Adrenal gland (tissue), 5 donors: ENCODE data around the gene SMURF2.

ENCODE experiments used
- POLR2A ChIP-seq, 2 donors: fragments of 450-650 bp; IDR thresholded peaks; one replicate each; pipeline ENCODE4 v1.6.1; 2017; ENCODE audit warnings: antibody characterized with exemption in 2 of 2, mild to moderate bottlenecking in 2 of 2, moderate library complexity in 1 of 2
- TF ChIP-seq, protein P1 (sequence below), 6 experiments: fragments of 450-650 bp in 4 of 6; fragments of 200-600 bp in 2 of 6; sonication (generic) in 1 of 6; IDR thresholded peaks; 1 replicate in 5 of 6; 2 replicates in 1 of 6; pipeline versions ENCODE4 v1.5.1 to v1.8.0; 2016 to 2021; ENCODE audit warnings: antibody characterized with exemption in 6 of 6, mild to moderate bottlenecking in 2 of 6, moderate library complexity in 1 of 6
- donor health status: DM: no; HTN: no; CAD: no.

DNA sequence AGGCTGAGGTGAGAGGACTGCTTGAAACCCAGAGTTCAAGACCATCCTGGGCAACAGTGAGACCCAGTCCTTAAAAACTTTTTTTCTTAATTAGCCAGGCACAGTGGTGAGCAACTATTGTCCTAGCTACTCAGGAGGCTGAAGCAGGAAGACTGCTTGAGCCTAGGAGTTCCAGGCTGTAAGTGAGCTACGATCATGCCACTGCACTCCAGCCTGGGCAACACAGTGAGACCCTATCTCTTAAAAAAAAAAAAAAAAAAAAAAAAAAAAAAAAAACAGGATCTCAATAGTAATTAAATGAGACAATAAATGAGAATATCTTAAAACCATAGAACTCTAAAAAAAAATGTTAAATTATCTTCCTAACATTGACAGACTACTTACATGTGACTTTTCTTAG is 14.3 kb downstream of the SMURF2 start:
- TF ChIP-seq, protein P1, sequence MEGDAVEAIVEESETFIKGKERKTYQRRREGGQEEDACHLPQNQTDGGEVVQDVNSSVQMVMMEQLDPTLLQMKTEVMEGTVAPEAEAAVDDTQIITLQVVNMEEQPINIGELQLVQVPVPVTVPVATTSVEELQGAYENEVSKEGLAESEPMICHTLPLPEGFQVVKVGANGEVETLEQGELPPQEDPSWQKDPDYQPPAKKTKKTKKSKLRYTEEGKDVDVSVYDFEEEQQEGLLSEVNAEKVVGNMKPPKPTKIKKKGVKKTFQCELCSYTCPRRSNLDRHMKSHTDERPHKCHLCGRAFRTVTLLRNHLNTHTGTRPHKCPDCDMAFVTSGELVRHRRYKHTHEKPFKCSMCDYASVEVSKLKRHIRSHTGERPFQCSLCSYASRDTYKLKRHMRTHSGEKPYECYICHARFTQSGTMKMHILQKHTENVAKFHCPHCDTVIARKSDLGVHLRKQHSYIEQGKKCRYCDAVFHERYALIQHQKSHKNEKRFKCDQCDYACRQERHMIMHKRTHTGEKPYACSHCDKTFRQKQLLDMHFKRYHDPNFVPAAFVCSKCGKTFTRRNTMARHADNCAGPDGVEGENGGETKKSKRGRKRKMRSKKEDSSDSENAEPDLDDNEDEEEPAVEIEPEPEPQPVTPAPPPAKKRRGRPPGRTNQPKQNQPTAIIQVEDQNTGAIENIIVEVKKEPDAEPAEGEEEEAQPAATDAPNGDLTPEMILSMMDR (IDR thresholded peaks at IDR 0.05), result no peak
- no peak for TF ChIP-seq POLR2A (IDR thresholded peaks at IDR 0.05)
